IPS-NIHi7 (cell line): ENCODE results near the gene FKBP6.
A peak's percentile ranks its signal among the peaks of the same experiment; 100 is the strongest.
"Not testable (repeated sequence)": the region's sequence is repeated elsewhere in the genome, so short reads cannot be mapped to it uniquely, and the experiment has no call there.

Source experiments
- DNase-seq: peaks from one replicate; pipeline ENCODE4 v3.0.0; 2012; ENCODE audit warnings: mixed read lengths; ENCODE audit errors: extremely low spot score

FKBP6 gene

GRCh38 chr7:73324081-73324845 is 3.7 kb upstream of the FKBP6 start:
- DNase-seq, result peak; percentile 90

GRCh38 chr7:73325424-73325823 is 2.5 kb upstream of the FKBP6 start:
- not testable (repeated sequence) for DNase-seq

- not testable (repeated sequence) for DNase-seq
Observed at GRCh38 chr7:73327449-73327848, 512 bp upstream of the FKBP6 start.

- no peak for DNase-seq
Observed at GRCh38 chr7:73328696-73329095, 735 bp downstream of the FKBP6 start.

DNA sequence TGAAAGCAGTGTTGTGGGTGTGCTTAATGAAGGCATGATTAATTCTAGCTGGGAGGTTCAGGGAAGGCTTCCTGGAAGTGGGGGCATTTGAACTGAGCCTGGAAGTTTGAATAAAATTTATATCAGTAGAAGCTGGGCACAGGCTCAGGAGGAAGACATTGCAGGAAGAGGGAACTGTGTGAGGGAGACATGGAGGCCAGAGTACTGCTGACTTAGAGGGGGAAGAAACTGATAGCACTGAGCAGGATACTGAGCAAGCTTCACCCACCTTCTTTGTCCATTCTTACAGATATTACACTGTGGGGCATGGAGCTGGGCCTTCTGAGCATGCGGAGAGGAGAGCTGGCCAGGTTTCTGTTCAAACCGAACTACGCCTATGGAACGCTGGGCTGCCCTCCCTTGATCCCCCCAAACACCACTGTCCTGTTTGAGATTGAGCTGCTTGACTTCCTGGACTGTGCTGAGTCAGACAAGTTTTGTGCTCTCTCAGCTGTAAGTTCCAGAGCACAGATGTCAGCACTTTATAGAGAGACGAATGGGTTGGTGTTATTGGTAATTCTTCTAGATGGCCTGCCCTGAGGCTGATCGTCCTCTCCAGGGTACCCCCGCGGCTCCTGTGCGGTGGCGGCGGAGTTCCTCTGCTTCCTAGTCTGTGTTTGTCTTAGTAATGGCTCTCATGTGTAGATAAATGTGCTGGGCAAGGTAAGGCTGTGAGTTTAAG is 2.1 kb downstream of the FKBP6 start:
- DNase-seq, result no peak

DNA sequence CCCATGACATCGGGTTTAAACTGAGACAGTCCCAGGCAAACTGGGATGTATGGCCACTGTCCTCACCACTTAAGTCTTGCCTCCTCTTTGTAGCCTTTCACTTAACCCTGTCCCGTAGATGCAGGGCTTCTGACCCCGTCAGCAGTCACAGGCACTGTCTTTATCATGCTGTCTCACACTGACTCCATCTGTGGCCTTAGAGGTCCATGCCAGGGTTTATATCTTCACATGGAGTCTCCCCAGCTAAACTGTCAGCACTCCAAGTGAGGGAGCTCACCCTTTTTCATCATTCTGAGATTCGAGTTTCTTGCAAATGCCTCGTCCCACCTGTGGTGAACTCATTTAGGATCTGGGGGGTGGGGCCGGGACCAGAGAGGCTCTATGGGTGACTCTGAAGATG is 2.8 kb downstream of the FKBP6 start:
- DNase-seq, result no peak

- DNase-seq, result no peak
Observed at GRCh38 chr7:73332447-73332846, 4.5 kb downstream of the FKBP6 start.

- DNase-seq, result no peak
Observed at GRCh38 chr7:73338321-73338720, 10.4 kb downstream of the FKBP6 start.

DNA sequence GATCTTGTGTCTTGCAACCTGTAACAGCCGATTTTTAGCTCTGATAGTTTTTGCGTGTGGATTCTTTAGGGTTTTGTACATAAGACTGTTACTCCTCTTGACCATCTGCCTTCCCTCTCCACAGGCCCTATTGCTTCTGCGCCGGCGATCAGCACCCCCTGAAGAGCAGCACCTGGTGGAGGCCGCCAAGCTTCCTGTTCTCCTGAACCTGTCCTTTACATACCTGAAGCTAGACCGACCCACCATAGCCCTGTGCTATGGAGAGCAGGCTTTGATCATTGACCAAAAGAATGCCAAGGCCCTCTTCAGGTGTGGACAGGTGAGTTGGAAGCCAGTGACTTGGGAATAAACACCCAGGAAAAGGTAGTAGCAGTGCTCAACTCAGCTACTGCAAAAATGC is 12.6 kb downstream of the FKBP6 start:
- peak; percentile 59 for DNase-seq

- no peak for DNase-seq
Observed at GRCh38 chr7:73341877-73342276, 13.9 kb downstream of the FKBP6 start.

GRCh38 chr7:73342645-73343044 is 14.7 kb downstream of the FKBP6 start:
- peak; percentile 73 for DNase-seq

- DNase-seq, result no peak
Observed at GRCh38 chr7:73343671-73344380, 15.9 kb downstream of the FKBP6 start.

- no peak for DNase-seq
Observed at GRCh38 chr7:73345538-73345937, 17.6 kb downstream of the FKBP6 start.

- no peak for DNase-seq
Observed at GRCh38 chr7:73345951-73346350, 18.0 kb downstream of the FKBP6 start.

- DNase-seq, result no peak
Observed at GRCh38 chr7:73349763-73350162, 21.8 kb downstream of the FKBP6 start.

GRCh38 chr7:73350306-73351068 is 22.5 kb downstream of the FKBP6 start:
- no peak for DNase-seq

GRCh38 chr7:73351447-73352167 is 23.6 kb downstream of the FKBP6 start:
- peak; percentile 44 for DNase-seq

DNA sequence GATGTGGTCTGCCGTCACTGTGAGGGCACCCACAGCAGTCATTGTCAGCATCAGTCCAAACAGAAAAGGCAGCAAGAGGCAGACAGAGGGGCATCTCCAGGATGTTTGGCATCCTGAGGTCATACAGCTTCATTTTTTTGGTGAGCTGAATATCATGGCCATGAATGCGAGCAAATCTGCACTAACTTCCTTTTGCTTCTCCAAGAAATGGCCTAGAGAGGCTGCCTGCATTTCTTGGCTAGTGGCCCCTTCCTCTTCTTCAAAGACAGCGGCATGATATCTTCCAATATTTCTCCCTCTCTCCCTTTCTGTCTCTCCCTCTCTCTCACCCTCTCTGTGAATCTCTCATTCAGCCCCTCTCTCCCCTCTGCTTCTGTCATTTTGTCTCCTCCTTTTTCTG is 24.8 kb downstream of the FKBP6 start:
- DNase-seq, result no peak

- DNase-seq, result no peak
Observed at GRCh38 chr7:73353243-73353642, 25.3 kb downstream of the FKBP6 start.

DNA sequence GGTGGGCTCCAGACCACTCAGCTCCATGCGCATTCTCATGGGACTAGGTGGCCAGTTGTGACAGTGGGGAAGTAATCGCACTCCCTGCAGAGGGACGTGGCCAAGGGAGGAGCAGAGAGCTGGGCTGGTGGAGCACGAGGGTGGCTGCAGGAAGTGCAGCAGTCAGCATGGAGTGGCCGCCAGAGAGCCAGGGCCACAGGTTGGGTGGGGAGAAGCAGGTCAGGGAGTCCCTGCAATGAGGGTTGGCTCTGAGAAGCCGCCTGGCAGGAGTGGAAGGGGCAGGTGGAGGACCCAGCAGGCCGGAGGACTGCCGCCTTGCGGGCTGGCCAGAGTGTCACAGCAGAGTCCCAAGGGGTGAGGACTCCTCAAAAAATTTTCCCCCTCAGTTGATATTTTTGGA is 26.2 kb downstream of the FKBP6 start:
- DNase-seq, result no peak

DNA sequence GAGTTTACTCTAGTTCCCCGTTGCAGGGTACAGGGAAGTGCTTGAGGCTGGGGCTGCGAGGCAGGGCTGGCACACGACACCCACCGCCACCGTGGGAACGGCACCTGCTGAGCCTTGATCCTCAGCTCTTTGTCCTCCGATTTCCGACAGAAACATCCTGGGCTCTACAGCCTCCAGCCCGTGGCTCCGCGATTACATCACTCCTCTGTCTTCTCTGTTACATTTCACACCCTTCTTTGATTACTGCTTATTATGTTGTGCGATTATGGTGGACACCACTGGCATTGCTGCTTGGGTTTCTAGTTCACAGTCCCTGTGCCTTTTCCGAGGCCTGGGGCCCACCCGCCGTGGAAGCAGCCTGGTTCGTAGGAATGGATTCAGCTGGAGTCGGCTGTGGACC is 26.9 kb downstream of the FKBP6 start:
- DNase-seq, result no peak
